HL-60 (cell line): ENCODE results near the gene GHRL.
A peak's percentile ranks its signal among the peaks of the same experiment; 100 is the strongest.

ENCODE experiments used
- DNase-seq, 2 experiments: peaks; one replicate each; pipeline ENCODE4 v3.0.0-alpha.2; 2010 to 2020; ENCODE audit warnings: low read depth in 1 of 2, low spot score in 1 of 2
- H3K27ac ChIP-seq: fragments of 250-450 bp; sonication (Bioruptor Pico); replicated peaks from 2 replicates; pipeline ENCODE4 v1.5.1; 2020; ENCODE audit warnings: mild to moderate bottlenecking, moderate library complexity
- H3K27me3 ChIP-seq: fragments of 250-450 bp; sonication (Bioruptor Pico); 2 replicates; pipeline ENCODE4 v1.5.1; 2021; ENCODE audit warnings: mild to moderate bottlenecking, moderate library complexity; ENCODE audit not compliant: insufficient read depth, poor library complexity, severe bottlenecking
- H3K4me3 ChIP-seq: replicated peaks from 2 replicates; pipeline ENCODE4 v1.5.1; 2011; ENCODE audit warnings: mild to moderate bottlenecking, control low read depth, low read length; ENCODE audit not compliant: insufficient read depth
- CTCF ChIP-seq: IDR thresholded peaks from one replicate; pipeline ENCODE4 v1.5.1; 2011; ENCODE audit warnings: low read length, control low read depth, inconsistent platforms; ENCODE audit not compliant: insufficient read depth
- GABPA ChIP-seq: IDR thresholded peaks from 2 replicates; pipeline ENCODE4 v1.6.1; 2012; ENCODE audit warnings: low read depth
- POLR2AphosphoS5 ChIP-seq: IDR thresholded peaks from 2 replicates; pipeline ENCODE4 v1.6.1; 2012; ENCODE audit warnings: low read depth
- REST ChIP-seq: IDR thresholded peaks from 2 replicates; pipeline ENCODE4 v1.6.1; 2012; ENCODE audit warnings: low read depth; ENCODE audit not compliant: insufficient replicate concordance
- SPI1 ChIP-seq: IDR thresholded peaks from 2 replicates; pipeline ENCODE4 v1.6.1; 2012; ENCODE audit warnings: low read depth, mild to moderate bottlenecking, borderline replicate concordance

The GHRL gene

GRCh38 chr3:10320320-10320677 lies 27.6 kb upstream of the GHRL start:
- Histone ChIP-seq H3K27me3 (no peaks in the 10 kb centered on the region), H3K4me3 (peak overlapping the region; percentile 97), H3K27ac (peak overlapping the region; percentile 80)
- DNase-seq = no peak
- TF ChIP-seq GABPA (no peak), SPI1 (no peak), CTCF (no peak), POLR2AphosphoS5 (no peak), REST (no peak)

- no peak for DNase-seq
- Histone ChIP-seq H3K27ac (no peak overlapping the region), H3K4me3 (peak overlapping the region; percentile 97), H3K27me3 (no peaks in the 10 kb centered on the region)
- TF ChIP-seq GABPA (no peak), CTCF (no peak), POLR2AphosphoS5 (no peak), SPI1 (no peak), REST (no peak)
Measured at GRCh38 chr3:10319804-10320203, 27.1 kb upstream of the GHRL start.

GRCh38 chr3:10319251-10319650 lies 26.5 kb upstream of the GHRL start:
- Histone ChIP-seq H3K27ac (no peak overlapping the region), H3K27me3 (no peaks in the 10 kb centered on the region), H3K4me3 (no peak overlapping the region)
- TF ChIP-seq REST (no peak), CTCF (no peak)
- DNase-seq = no peak
